EL (cell line): ENCODE data around the gene ABHD2.
"Not testable (repeated sequence)": the region's sequence is repeated elsewhere in the genome, so short reads cannot be mapped to it uniquely, and the experiment has no call there.

Experiments used
- DNase-seq: peaks from one replicate; pipeline ENCODE4 v3.0.0-alpha.2; 2016

The ABHD2 gene

DNA sequence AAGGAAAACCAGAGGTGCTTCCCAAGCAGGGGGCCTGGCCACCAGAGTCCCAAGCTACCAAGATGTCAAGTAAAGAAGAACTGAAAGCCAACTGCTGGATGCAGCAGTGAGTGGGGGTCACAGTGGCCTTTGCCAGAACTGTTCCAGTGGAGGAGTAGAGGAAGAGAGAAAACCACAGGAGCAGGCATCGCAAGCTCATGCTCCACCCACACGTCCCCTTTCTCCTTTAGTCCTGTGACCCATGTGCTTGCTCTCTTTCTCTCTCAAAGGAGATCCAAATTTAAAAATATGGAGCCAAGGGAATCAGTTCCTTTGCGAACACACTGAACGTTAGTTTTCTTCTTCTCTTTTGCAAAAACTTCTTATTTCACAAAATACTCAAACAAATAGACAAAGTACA lies 12.4 kb upstream of the ABHD2 start:
- DNase-seq = no peak

DNA sequence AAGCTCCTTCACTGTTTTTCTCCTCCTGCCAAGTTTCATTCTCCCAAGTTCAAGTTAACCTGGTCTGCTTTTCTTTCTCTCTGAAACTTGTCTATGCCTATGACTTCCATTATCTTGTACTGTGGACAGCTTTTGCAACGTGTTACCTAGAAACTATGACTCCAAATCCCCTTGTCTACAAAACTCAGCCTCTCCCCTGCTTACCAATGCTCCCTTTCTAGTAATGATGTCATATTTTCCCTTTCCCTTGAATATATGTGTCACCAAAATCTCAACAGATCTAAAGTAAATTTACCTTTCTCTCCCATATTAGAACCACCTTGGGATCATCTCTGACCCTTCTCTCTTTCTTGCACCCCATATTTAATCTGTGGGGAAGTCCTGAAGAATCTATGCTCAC lies 10.5 kb upstream of the ABHD2 start:
- DNase-seq = no peak

DNA sequence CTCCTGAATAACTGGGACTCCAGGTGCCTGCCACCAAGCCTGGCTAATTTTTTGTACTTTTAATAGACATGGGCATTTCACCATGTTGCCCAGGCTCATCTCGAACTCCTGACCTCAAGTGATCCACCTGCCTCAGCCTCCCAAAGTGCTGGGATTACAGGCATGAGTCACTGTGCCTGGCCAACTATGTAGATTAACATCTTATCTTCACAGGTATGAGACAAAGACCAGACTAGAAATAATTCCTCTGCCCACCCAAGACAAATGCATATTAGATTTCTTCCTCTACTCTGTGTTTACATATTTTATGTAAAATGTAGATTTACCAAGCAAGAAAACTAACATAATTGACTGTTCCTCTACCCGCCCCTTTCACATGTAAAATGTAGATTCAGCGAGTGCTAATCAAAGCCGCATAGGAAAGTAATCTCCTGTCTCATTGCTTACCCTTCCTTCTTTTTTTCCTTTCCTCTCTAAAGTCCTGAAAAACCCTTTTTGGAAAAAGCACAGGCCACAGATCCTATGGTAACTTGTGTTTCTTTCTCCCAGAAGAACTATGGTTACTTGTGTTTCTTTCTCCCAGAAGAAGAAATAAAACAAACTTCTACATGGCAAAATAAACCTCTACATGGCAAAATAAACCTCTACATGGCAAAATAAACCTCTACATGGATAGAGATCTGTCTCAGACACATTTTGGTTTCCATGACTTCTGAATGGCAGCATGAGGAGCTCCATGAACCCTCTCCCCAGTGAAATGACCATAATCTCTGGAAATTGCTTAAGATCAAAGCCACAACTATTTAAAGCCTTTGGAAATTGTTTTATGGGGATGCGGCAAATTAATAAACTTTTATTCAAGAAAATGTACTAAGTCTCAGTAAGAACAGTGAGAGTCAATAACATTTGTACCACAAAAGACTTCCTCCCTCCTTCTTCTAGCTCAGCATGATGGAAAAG lies 9.1 kb upstream of the ABHD2 start:
- DNase-seq = no peak

DNA sequence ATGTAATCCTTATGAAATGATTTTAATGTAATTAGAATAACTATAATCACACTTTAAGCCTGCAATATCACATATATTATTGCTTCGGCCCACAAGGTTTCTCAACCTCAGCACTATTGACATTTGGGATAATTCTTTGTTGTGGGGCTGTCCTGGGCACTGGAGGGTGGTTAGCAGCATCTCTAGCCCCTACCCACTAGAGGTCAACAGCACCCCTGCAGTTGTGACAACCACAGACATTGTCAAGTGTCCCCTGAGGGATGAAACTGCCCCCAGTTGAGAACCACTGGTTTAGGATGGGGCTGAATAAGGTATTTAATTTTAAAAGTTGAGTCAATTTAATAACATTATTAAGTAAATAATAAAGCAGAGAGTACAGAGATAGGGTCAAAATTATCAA lies 6.4 kb upstream of the ABHD2 start:
- DNase-seq = no peak

DNA sequence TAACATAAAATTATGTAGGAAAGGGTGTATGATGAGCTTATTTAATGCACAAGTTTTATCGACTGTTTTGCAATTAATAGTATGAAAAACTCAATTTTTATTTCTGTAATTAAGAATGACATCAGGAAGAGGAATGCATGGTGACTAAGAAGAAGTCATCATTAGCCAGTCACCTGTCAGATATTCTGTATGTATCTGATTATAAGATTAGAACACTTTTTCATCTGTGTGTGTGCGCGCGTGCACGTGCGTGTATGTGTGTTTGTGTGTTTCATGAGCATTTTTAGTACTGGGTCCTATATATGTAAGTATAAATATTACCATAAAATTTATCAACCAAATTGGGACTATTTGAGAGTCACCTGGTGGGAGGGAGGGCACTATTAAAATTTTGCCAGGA lies 5.0 kb upstream of the ABHD2 start:
- no peak for DNase-seq

DNA sequence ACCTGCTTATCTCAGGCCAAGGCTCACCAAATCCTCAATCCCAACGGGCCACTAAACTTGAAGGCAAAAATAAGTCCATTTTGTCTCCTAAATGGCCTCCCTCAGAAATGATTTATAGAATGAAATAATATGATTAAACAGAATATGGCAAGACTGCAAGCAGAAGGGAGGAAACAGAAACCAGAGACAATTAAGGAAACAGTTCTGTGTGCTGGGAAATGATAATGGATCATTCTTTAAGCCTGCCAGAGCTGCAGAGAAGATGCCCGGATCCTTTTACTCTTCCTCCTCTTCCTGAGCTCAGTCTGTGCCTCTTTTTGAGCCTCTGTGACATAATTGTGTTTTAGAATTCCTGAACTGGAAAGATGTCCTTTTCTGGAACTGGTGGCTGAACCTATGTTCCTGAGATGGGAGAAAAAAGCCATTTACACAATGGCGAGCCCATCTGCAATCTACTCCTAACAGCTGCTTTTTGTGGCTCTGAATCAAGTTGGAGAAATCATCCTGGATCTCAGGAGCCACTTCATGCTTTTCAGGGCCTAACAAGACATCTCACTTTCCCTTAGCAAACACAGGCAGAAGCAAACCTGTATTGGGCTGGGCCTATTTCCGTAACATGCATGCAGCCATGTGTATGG lies 2.8 kb upstream of the ABHD2 start:
- no peak for DNase-seq

DNA sequence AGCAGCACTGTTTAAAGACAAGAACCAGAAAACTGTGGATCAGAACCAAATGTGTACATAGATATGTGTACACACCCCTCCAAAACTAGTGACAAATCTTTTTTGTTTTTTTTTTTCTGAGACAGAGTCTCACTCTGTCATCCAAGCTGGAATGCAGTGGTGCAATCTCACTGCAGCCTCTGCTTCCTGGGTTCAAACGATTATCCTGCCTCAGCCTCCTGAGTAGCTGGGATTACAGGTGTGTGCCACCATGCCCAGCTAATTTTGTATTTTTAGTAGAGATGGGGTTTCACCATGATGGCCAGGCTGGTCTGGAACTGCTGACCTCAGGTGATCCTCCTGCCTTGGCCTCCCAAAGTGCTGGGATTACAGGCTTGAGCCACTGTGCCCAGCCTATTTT lies 2.3 kb upstream of the ABHD2 start:
- not testable (repeated sequence) for DNase-seq

DNA sequence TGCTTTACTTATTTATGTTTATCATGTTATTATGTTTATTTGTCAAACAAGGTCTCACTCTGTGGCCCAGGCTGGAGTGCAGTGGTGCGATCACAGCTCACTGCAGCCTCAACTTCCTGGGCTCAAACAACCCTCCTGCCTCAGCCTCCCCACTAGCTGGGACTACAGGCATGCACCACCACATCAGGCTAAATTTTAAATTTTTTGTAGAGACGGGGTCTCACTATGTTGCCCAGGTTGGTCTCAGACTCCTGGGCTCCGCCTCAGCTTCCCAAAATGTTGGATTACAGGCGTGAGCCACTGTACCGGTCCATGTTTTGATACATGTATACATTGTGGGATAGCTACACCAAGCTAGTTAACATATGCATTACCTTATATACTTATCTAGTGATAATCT lies 1.9 kb upstream of the ABHD2 start:
- DNase-seq = not testable (repeated sequence)

DNA sequence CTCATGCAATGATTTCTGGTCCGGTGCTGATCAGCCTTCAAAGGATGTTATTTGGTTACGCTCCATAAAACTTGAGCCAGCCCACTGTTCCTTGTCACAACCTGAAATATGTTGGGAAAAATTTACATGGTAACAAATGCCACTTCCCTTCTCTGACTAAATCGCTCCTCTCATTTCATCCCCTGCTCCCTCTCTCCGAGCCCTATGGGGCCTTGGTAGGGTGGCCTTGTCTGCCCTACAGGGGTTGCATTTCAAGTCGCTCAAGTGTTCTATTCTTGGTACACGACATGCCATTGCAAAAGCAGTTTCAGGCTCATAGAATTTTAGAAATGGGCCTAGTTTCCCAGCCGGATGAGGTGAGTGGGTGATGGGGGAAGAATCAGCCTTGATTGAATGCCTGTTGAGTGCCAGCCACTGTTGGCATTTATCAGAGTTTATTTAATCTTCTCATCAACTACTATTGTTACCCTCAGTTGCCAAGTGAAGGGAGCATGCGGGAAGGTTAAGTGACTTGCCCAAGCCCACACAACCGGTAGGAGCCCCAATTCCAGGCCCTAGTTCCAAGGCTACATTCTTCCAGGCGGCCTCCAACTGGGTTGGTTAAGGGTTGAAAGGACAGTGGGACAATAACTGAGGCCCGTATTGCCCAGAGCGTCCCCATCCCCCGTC lies 961 bp upstream of the ABHD2 start:
- DNase-seq = no peak

DNA sequence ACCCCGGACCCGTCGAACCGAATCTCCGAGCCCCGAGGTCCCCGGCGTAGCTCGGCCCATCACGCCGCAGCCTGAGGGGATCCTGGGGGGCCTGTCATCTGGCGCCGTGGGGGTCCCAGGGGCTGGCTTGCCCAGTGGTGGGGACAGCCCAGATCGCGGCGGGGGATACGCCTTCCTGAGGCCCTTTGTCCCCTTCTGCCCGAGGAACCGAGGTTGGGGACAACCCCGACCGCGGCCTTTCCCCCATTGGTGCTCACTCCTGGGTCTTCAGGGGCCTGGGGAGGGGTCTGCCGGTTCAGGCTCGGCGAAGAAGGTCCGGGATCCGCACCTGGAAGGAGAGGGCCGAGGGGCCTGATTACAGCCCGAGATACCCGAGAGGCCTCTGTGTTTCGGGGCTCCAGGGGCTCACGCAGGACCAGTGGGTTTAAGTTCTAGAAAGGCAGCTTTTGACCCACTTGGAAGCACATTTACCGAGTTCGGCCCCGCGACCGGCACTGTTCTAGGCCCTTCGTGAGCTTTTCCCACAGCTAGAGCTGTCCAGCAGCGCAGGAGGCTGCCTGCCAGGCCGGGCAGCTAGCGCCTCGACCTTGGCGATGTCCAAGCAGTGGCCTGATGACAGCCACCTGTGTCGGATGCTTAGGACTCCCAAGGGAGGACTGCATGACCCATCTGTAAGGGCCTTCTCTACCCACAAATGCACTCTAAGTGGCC lies 504 bp downstream of the ABHD2 start:
- DNase-seq = no peak

DNA sequence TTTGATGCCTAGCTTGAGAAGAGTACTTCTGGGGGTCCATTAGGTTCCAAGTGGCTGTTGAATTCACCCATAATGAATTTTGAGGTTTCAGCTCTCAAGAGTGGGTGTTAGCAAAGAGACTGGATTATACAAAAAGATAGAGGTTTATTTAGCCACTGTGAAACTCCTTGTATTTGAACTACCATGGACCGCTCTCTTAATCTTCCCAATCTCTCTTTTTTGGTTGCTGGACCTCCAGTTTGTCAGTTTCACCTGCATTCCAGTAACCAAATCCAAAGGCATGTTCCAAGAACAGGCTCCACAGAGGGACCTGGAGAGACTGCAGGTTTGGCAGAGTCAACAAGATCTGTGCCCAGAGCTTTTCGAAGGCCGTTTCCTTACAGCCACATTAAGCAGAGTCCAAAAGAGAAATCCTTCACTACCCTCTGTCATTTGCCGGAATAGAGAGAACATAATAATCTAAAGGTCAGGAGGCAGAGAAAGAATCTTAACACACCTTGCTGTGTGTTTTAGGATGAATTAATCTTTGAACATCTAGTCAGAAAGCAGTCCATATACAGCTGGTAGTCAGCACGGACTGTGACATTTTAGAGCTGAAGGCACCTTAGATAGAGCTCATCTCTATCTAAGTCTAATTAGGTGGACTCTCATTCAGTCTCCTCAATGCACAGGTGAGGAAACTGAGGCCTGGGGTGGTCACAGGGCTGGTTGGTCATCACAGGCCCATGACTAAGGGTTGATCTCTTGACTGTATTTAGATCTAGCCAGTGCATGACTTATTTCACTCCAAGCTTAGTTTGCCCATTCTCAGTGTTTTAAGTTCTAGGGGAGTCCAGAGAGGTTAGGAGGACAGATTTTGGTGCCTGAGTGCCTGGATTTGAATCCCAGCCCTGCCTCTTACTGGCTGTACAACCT lies 1.3 kb downstream of the ABHD2 start:
- no peak for DNase-seq

DNA sequence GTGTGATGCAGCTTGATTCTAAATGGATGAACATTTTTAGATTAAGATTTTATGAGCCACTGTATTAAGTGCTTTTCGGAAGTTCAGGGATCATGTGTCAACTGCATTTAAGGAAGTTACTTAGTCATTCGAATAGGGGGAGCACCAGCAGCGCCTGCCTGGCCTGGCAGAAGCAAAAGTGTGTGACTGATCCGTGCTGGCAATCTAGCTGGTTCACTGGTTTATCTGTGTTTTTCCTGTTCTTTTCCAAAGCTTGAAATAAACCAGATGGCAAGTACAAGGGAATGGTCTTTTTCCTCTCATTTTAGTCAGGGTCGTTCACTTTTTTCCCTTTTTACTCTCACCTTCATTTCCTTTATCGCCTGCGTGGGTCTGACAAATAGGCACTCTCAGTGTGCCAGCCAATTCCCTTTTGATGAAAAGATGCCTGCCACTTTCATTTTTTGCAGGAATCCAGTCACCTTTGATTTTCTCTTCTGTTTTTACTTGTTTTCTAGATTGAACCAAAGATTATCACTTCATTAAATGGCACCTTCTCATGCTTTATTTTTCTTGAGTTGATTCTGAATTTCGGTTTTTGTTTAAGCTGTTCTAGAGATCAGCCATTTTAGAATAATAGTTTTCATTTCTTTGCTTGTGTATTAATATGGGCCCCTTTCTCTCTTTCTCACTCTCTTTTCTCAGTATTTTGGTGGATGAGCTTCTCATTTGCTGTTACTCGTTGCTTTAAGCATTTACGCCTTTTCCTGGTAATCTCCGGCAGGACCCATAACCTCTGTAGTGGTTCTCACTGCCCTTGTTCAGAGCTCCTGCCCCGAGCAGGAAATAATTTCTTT lies 2.8 kb downstream of the ABHD2 start:
- DNase-seq = peak; percentile 75

DNA sequence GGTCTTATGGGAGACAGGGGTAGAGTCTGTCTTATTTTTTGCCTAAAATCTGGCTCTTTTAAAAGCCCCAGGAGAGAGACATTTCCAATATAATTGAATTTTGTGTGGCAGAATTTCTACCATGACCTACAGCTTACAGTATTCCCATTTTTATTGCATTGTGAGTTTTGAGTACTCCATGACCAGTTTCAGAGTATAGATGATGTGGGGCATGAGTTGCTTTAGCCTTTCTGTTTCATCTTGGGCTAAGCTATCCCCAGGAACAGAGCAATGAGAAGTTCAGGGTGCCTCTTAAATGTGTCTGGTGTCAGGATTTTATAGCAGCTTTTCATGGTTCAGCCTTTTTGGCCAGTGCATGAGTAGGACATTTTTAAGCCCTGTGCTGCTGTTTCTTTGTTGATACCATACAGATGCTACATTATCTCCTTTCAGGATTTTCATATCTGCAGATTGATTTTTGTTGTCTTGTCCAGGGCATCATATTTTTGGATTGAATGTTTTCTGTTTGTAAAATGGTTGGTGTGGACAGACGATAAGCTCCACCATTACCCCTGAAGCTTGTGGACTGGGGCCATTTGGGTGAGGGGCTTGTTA lies 3.5 kb downstream of the ABHD2 start:
- no peak for DNase-seq

DNA sequence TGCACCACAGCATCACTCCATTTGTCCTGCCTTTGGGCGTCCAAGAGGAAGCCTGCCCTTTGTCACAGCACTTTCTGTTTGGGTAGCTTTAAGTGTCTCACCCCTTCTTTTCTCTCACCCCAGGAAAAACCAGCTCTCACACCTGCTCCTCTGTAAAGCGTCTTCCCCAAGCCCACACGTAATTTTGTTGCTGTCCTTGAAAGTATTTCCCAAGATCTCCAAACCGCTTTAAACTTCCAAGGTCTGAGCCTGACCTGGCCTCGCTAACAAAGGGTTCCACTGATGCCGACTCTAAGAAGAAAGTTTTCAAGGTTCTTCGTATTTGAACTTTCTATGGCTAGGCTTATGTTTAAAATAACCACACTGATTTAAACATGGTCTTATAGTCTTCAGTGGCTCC lies 5.3 kb downstream of the ABHD2 start:
- DNase-seq = no peak

DNA sequence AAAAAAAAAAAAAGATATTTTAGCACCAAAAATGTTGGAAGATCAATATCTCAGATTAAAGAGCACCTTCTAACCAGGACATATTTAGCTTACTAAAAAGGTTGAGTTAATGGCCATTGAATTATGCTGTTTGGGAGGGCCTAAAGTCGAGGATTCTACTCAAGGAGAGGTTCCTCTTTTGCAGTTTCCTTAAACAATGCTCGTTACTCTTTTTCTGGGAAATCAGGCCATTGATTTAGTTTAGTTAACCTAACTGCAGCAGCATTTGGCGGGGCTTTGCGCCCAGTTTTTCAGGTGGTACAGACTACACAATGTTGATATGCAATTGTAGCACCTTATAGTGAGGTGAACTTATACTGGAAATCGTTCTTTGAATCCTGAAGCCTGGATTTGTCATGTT lies 6.8 kb downstream of the ABHD2 start:
- no peak for DNase-seq

DNA sequence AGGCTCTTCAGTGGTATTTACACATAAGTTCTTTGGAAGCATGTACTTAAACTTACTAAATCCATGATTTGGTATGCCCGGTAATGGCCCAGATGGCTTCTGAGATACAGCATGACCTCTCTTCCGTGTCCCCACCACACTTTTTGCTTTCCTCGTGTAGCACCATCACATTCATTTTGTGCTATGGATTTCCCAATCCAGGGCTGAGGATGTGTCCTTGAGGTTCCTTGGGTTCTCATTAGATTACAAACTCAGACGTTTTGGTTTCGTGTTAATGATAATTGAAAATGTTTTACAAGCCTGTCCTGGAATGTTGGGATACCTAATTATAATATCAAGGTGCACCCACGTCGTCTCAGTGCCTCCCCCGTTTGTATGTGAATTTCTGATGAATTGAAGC lies 7.3 kb downstream of the ABHD2 start:
- DNase-seq = no peak

DNA sequence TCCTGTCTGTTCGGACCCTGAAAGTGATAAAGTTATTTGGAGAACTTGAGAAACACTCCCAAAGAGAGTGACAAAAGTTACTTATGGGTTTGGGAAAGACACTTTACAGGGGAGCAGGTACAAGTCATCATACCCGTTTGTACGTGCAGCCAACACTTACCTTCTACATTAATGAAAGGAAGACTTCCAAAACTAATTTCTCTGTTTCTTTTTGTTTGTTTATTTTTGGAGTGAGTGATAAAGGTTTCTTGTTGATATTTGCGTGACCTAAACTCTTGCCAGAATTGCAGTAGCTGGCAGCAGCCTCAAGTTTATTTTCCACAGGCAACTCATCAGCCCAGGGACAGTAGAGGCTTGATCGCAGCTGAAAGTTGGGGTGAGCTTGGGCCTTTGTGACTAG lies 8.4 kb downstream of the ABHD2 start:
- DNase-seq = no peak

DNA sequence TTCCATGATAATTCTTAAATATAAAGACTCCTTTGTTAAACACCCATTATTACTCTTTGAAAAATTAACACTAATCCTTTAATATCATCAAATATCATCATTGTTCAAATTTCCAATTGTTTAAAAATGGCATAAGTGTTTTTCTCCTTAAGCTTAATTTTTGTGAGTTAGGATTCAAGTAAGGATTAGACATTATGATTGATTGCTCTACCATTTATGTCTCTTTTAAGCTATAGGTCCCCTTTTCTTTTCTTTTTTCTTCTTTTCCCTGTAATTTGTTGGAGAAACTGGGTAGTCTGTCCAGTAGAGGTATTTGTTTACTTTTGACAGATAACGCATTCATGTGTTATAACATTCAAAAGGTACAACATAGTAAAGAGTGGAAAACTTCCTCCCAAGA lies 9.1 kb downstream of the ABHD2 start:
- DNase-seq = no peak

DNA sequence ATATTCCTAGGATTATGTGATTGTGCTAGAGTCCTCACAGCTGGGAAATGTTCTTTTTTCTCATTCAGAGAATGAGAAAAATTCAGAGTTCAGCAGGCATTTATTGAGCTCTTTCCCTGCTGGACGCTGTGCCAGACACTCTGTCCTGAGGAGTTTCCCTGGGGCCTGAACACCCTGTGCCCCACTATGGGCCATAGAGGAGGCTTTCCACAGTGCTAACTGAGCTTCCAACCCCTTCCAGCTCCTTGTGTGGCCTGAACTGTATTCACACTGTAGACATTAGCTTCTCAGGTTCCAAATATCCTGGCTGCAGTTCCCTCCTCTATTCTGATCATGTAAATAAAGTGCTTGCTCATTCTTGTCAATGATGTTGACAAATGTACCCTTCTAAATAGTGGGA lies 10.0 kb downstream of the ABHD2 start:
- no peak for DNase-seq

DNA sequence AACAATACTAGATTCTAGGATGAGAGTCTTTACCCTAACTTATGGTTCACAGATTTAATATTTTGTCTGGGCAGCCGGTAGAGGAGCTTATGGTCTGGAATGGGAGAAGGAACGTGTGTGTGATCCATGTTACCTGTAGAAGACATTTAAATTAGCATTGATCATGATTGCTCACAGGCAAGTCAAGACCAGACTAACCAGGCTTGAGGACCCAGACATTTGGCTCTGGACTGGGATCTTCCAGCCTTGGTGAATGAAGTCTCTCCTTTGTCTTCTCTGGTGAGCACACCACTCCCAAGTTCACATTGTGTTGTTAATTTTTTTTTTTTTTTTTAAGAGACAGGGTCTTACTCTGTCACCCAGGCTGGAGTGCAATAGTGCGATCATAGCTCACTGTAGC lies 11.7 kb downstream of the ABHD2 start:
- DNase-seq = no peak
